Fibroblast of villous mesenchyme (primary cell): Measurements from ENCODE around the gene CHD1L. TPM values are rescaled to one million over a fixed set of nuclear protein-coding genes. Genes with fewer than 3 reads are reported as not detected.

Experiments used
- DNase-seq: peaks from one replicate; pipeline ENCODE4 v3.0.0-alpha.2; 2010; ENCODE audit warnings: low read depth
- H3K4me3 ChIP-seq: 2 replicates; pipeline ENCODE4 v1.5.1; 2011; ENCODE audit warnings: low read depth, mild to moderate bottlenecking, low read length
- total RNA-seq: library from RNA; depleted of rRNA; stranded (reverse); fragments of >200 nt; gene quantifications from 2 replicates; pipeline ENCODE4 v1.2.3, GENCODE V29; 2012
- TF ChIP-seq, protein P1 (sequence below): IDR thresholded peaks from 2 replicates; pipeline ENCODE4 v1.5.1; 2012; ENCODE audit warnings: low read depth, mild to moderate bottlenecking, low read length; ENCODE audit not compliant: insufficient read depth

The CHD1L gene
- total RNA-seq, 1 donor: 37.6 TPM

DNA sequence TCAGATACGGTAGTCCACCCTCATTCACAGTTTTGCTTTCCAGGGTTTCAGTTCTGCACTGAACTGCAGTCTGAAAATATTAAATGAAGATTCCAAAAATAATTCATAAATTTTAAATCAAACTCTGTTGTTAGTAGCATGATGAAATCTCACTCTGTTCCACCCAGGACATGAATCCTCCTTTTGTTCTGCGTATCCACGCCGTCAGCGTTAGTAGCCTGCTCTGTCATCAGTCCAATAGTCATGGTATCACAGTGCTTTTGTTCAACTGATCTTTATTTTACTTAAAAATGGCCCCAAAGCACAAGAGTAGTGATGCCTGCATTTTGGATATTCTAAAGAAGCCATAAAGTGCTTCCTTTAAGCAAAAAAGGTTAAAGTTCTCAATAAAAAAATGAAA lies 23.9 kb downstream of the CHD1L start:
- no peak overlapping the region for H3K4me3 ChIP-seq
- TF ChIP-seq, protein P1, sequence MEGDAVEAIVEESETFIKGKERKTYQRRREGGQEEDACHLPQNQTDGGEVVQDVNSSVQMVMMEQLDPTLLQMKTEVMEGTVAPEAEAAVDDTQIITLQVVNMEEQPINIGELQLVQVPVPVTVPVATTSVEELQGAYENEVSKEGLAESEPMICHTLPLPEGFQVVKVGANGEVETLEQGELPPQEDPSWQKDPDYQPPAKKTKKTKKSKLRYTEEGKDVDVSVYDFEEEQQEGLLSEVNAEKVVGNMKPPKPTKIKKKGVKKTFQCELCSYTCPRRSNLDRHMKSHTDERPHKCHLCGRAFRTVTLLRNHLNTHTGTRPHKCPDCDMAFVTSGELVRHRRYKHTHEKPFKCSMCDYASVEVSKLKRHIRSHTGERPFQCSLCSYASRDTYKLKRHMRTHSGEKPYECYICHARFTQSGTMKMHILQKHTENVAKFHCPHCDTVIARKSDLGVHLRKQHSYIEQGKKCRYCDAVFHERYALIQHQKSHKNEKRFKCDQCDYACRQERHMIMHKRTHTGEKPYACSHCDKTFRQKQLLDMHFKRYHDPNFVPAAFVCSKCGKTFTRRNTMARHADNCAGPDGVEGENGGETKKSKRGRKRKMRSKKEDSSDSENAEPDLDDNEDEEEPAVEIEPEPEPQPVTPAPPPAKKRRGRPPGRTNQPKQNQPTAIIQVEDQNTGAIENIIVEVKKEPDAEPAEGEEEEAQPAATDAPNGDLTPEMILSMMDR: no peak
- no peak for DNase-seq

DNA sequence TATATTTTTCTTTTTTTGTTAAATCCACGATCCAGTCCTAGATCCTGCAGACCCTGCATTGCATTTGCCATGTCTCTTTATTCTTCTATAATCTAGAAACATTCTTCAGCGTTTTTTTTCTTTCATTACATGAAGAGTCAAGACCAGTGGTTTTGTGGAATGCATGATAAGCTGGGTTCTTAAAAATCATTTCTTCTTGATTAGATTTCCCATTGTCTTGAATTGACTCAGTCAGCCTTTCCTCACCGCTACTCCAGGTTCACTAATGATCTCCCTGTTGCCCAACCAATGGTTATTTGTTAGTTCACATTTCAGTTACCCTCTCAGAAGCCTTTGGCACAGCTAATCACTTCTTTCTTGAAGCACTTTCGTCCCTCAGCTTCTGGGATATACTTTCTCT lies 25.2 kb downstream of the CHD1L start:
- TF ChIP-seq, protein P1: no peak
- H3K4me3 ChIP-seq: no peak overlapping the region
- DNase-seq: no peak

DNA sequence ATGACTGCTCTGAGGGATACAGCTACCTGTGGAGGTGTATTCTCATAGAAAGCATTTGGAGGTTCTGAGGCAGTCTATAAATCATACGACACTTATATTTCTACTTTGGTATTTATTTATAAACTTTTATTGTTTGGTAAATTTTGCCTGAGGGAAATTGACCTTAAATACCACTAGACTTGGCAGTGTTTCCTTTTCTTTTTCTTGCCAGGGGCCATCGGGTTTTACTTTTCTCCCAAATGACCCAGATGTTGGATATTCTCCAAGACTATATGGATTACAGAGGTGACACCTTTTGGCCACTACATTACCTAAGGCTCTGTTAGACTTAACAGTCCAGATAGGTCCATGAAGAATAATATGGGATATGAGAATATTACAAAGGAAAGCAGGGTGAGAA lies 28.2 kb downstream of the CHD1L start:
- TF ChIP-seq, protein P1: no peak
- H3K4me3 ChIP-seq: no peak overlapping the region
- no peak for DNase-seq

DNA sequence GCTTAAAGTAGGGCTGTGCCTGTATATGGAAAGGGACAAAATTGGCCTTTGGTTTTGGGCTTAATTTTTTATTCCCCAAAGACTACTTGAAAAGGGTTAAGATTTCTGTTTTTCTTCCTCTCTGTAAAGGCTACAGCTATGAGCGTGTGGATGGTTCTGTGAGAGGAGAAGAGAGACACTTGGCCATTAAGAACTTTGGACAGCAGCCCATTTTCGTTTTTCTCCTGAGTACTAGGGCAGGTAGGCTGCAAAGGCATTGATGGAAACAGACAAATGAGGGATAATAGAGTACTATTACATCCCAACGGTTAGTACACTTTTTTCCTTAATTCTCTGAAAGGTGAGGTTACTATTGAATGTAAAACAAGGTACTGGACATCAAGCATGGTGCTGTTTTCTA lies 29.6 kb downstream of the CHD1L start:
- DNase-seq: no peak
- TF ChIP-seq, protein P1: no peak
- H3K4me3 ChIP-seq: no peak overlapping the region

DNA sequence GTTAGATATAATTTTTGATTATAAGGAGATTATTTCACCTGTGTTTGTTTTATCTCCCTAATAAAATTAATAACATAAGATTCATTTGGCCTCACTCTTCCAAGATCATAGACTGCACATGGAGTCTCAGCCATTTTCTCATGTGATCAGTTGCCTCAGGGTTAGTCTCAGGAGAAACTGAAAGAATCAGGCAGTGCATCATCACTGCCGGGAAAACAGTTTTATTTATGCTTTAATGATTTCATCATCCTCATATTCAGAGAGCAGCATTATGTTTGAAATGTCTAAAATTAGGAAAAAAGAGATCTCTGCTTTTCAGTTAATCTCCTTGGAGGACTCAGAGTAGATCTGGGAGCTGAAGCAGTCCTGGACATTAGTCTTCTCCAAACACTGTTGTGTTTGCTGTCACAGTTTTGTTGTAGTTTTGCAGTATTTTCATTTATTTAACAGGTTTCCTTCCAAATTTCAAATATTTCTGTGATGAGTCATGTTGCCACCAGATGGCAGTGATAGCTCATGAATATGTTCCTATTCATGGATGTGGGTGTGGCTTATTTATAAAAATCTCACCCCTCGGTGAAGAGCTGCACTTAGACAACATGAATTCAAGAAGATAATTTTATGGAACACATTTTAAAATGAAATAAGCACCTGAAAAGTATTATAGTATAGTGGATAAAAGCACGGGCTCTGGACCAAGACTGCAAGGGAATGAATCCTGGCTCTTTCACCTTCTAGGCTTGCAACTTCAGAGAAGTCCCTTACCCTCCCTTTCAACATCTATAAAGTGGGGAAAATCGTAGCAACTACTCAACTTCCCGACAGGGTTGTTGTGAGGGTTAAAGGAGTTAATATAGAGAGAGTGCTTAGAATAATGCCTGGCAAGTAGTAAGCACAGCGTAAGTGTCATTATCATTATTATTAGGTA lies 31.2 kb downstream of the CHD1L start:
- peak overlapping the region; percentile 12 for H3K4me3 ChIP-seq
- TF ChIP-seq, protein P1: peak; percentile 48
- DNase-seq: peak; percentile 91

DNA sequence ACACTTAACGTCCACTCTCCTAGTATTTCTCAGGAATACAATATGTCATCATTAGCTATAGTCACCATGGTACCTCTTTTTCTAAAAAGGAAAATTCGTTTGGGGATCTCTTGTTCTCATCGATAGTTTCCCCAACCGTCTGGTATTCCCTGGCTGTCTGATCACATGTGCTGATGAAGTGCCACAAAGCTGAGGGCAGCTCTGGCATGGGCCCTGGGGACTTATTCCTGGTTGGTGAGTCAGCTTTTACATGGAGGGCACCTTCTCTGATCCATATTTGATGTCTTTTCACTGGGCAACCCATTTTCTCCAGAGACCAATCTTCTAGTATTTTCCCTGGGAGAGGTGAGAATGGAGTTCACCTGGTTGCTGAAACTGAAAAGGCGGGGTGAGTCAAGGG lies 39.5 kb downstream of the CHD1L start:
- TF ChIP-seq, protein P1: no peak
- no peak overlapping the region for H3K4me3 ChIP-seq
- no peak for DNase-seq

DNA sequence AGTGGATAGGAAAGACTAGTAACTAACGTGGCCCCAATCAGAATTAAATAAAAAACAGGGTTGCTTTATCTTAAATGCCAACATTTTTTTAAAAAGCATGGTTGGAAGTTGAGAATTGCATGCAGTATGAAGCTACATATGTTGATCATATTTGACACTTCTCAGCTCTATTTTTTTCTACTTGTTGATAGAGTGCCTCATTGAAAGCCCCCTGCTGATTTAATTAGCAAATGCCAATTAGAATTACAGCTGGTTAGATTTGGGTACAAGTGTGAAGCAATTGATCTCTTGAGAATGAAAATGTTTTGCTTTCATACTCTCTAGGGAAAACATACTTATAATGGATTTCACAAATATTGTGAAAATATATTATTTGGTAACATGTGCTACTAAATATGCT lies 40.5 kb downstream of the CHD1L start:
- DNase-seq: no peak
- H3K4me3 ChIP-seq: no peak overlapping the region
- TF ChIP-seq, protein P1: no peak
